ENCODE data around the gene TRPM8.
"Not testable (repeated sequence)": the region's sequence is repeated elsewhere in the genome, so short reads cannot be mapped to it uniquely, and the experiment has no call there.

TRPM8 gene

DNA sequence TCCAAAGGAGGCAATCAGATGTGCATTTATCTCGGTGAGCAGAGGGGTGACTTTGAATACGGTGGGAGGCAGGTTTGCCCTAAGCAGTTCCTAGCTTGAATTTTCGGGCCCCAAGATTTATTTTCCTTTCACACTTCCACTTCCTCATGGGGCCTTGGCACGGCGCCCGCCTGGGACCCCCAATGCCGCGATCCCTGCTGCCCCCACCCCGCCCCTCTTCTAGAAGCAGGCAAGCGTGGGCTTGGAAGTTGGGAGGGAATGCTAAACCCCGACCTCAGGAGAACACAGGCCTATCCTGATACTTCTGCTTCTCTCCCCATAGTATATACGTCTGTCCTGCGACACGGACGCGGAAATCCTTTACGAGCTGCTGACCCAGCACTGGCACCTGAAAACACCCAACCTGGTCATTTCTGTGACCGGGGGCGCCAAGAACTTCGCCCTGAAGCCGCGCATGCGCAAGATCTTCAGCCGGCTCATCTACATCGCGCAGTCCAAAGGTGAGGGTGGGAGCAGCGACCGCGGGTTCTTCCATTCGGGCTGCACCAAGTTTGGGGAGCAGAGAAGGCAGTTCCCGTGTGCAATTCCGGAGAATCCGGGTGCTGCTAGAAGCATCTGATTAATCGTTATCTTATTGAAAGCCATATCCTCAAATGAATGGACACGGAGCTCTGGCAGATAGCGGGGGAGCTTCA is 21.6 kb downstream of the TRPM8 start:
- no peak for DNase-seq

DNA sequence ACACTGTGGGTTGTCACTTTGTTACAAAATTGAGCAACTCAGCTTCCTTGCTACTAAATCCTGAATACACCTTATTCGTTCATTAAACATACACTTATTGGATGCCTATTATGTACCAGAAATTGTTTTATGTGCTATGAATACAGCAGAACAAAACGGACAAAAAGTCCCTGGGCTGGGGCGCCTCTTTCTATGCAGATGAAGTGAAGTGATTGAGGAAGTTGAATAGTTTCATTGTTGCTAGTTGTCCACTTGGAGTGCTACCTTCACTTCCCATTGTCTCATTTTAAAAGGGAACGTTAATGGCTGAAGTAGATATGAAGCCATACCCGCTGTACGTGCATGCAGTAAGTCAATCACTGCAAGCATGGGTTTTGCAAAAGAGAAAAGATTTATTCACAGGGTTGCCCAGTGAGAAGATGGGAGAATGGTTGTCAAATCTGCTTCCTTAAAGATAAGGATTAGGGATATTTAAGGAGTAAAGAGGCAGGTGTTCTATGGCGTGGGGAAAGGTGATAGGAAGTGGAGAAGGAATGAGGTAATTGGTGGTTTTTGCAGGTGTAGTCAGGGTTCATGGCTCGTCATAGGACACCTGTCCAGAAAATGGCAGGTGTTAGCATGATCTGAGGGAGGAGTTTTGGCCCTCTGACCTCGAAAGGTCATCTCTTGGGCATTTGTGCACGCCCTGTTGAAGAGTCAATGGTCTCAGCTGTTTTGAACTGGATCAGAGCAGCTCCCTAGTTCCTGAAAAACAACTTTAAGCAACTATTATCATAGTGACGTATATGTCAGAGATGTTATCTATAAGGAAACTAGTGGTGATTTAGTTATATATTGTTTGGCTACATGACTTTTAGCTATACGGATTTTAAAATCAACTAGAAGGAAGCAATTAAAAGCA is 23.5 kb downstream of the TRPM8 start:
- DNase-seq = no peak

GRCh38 chr2:233942731-233943130 is 25.6 kb downstream of the TRPM8 start:
- DNase-seq = no peak

- no peak for DNase-seq
Measured at GRCh38 chr2:233944269-233944668, 27.1 kb downstream of the TRPM8 start.

- no peak for DNase-seq
Measured at GRCh38 chr2:233944722-233945121, 27.5 kb downstream of the TRPM8 start.

GRCh38 chr2:233945146-233945545 is 28.0 kb downstream of the TRPM8 start:
- DNase-seq = no peak

DNA sequence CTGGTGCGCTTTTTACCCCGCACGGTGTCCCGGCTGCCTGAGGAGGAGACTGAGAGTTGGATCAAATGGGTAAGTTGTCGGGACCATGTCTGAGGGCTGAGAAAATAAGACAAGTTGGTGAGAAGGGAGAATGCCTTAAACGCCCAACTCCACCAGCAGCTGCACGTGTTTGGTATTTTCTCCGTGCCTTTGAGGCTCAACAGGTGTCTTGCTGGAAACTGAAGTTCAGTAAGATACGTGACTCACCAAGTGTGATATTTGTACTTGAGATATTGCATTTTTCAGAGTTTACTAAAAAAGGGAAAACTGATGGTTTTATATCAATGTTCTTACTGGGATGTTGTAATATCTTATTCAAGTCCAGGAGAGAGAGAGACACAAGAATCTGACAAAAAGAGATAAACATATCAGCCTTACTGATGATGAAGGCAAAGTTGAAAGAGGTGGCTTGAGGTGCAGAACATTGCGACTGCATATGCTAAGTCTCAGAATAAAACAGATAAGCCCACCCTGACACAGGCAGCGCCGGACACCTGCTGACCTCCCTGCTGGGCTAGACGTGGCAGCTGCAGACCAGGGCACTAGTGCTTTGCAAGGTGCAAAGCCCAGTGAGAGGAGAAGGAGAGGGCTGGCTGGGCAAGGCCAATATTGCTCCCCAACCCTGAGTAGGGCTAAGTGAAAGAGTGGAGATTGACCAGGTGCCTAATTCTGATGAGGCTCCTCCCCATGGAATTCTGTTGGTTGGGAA is 33.1 kb downstream of the TRPM8 start:
- no peak for DNase-seq

DNA sequence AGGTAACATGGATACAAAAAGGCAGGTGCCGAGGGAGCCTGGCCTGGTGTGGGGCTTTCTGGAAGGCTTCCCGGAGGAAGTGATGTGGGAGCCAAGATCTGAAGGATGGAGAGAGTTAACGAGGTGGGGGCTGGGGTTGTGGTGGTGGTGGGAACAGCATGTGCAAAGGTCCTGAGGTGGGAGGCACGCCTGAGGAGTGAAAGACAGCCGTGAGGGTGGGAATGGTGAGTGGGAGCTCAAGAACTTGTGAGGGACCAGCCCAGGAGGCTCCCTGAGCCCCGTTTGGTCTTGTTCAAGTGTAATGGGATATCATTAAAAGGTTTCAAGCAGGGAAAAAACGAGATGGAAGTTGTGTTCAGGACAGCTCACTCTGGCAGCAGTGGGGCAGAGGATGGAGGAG is 35.2 kb downstream of the TRPM8 start:
- DNase-seq = no peak

- DNase-seq = no peak
Measured at GRCh38 chr2:233953087-233953801, 36.1 kb downstream of the TRPM8 start.

GRCh38 chr2:233960203-233960602 is 43.0 kb downstream of the TRPM8 start:
- no peak for DNase-seq

DNA sequence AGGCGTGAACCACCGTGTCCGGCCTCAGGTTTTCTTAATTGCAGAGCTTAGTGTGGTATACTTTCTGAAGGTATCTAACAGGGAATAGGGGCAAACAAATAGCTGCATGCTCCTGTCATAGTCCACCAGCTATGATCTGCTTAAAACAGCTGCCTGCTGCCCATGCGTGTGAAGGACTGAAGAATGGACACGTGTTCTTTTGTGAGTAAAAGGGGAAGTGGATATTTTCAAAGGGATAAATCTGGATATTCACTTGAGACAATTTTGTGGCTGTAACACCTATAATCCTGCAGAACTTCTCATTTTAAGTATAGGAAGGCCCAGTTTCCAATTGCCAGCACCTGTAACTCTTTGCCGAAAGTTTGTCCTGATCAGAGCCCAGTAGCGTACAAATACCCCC is 44.7 kb downstream of the TRPM8 start:
- DNase-seq = no peak

- no peak for DNase-seq
Measured at GRCh38 chr2:233964581-233964980, 47.4 kb downstream of the TRPM8 start.

- no peak for DNase-seq
Measured at GRCh38 chr2:233965032-233965603, 47.9 kb downstream of the TRPM8 start.

DNA sequence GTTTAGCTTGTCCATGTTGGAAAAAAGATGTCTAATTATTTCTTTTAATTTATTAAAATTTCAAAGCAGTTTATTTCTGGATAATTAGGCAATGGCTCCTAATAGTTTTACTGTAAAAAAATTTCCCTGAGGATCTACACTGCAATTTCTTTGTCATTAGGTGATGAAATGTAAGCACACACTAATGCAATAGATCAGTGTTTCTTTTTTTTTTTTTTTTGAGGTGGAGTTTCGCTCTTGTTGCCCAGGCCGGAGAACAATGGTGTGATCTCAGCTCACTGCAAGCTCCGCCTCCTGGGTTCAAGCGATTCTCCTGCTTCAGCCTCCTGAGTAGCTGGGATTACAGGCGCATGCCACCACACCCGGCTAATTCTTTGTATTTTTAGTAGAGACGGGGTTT is 48.5 kb downstream of the TRPM8 start:
- DNase-seq = not testable (repeated sequence)

GRCh38 chr2:233966388-233966787 is 49.2 kb downstream of the TRPM8 start:
- DNase-seq = no peak

DNA sequence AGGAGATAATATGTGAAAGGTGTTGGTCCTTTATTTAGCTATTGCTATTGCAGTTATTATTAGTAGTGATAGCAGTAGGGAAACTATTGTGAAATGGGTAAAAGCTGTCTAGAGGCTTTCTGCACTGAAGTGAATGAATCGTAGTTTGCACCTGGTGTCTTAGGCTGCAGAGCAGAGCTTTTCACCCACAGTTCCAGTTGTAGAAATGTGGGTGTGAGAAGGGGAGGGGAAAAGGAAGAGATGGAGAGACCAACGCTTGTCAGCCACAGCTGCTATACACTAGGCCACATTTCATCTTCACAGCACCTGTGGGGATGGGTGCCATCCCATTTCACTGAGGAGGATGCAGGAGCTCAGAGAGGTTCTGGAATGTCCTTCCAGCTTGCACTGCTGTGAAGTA is 50.0 kb downstream of the TRPM8 start:
- no peak for DNase-seq

GRCh38 chr2:233968556-233968955 is 51.4 kb downstream of the TRPM8 start:
- no peak for DNase-seq

- not testable (repeated sequence) for DNase-seq
Measured at GRCh38 chr2:233972460-233972859, 55.3 kb downstream of the TRPM8 start.

DNA sequence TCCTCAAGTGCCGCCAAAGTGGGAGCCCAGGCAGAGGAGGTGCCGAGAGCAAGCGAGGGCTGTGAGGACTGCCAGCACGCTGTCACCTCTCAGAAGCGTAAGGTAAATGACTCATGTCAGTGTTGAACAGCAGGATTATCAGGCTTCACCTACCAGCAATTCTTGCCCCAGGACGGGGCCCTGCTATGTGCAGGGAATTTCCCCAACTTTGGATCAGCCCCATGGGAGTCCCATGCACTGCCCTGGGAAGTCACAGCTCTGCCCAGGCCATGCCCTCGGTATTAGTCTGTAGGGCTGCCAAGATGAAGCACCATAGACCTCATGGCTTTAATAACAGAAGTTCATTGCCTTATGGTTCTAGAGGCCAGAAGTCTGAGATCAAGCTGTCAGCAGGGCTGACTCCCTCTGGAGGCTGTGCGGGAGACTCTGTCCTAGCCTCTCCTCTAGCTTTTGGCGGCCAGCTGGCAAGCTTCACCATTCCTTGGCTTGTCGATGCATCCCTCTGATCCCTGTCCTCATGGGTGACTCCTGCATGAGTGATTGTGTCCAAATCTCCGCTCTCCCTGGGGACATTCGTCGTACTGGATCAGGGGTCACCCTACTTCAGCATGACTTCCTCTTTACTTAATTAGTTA is 55.9 kb downstream of the TRPM8 start:
- no peak for DNase-seq

DNA sequence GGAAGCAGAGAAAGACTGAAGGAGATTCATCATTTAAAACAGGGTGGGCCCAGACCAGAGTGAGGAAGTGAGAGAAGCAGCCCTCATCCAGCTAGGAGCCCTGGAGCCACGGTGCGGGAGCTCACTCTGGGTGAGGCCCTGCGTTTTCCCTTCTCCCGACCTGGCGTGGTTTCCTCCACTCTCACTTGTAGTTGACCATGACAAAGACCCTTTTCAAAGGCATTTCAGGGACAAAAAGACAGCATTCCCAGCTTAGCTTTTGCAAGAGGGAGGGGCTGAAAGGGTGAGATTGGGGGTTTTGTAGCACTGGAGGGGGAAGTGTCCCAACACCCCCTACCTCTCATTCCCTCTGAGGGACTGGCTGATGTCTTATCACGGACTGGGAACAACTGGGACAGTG is 56.6 kb downstream of the TRPM8 start:
- DNase-seq = no peak

DNA sequence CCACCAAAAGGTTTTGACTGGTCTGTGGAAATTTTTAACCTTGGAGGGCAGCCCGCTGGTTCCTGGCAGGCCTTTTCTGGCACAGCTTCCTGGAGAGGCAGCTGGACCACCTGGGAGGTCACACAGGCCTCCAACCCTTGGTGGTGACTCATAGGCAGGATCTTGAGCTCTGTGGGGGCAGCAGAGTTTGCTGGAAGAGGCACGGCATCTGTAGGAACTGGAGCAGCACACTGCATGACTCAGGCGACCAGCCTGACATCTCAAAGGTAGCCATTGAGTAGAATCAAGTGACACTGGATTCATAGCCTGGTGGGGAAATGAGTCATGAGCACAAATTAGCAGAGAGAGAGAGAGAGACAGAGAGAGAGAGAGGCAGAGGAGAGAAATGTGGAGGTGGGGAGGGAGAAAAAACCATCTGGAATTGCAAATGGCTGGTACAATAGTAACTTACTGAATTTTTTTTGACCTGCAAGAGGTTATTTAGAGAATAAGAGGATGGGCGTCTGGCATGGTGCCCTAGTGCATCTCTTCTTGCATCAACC is 57.4 kb downstream of the TRPM8 start:
- DNase-seq = no peak

DNA sequence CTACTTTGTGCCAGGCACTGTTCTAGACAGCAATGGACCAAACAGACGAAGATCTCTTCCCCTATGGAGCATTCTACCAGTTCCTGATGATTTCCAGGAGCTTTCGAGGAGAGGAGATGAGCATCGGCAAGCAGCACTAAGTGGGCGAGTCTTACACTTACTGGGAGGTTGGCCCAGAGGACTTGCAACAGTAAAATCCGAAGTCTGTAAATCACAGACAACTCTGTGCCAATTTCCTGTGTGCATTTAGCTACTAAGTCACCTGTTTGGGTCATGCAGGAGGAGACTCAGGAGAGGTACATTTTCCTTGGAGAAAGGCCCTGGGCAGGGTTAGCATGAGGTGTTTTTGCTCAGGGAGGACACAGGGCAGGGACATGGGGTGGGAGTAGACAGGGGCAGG is 58.9 kb downstream of the TRPM8 start:
- DNase-seq = no peak

All from stimulated activated CD4-positive, alpha-beta T cell treated with anti-CD3 and anti-CD28 coated beads, Interleukin-4, amount 100 ng/mL, for 24 hours (primary cell).